ENCODE data around the gene SPAAR.

DNA sequence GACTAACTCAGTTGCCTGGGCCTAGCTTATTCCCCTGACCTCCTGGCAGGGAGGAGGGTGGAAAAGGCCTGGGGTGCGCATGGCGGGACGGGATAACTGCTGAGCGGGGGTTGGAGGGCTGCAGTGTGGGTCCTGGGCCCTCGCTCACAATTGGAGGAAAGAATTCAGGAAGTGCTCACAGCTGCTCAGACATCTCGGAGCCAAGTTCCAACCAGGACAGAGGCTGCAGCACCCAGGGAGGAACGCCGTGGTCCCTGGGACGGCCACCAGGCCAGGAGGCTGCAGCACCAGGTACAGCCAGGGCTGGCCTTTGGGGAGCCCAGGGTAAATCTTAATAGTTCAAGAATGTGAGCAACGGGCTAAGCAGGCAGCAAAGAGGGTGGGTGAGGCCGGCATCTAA, at the start of gene SPAAR:
- TF ChIP-seq, protein P1, sequence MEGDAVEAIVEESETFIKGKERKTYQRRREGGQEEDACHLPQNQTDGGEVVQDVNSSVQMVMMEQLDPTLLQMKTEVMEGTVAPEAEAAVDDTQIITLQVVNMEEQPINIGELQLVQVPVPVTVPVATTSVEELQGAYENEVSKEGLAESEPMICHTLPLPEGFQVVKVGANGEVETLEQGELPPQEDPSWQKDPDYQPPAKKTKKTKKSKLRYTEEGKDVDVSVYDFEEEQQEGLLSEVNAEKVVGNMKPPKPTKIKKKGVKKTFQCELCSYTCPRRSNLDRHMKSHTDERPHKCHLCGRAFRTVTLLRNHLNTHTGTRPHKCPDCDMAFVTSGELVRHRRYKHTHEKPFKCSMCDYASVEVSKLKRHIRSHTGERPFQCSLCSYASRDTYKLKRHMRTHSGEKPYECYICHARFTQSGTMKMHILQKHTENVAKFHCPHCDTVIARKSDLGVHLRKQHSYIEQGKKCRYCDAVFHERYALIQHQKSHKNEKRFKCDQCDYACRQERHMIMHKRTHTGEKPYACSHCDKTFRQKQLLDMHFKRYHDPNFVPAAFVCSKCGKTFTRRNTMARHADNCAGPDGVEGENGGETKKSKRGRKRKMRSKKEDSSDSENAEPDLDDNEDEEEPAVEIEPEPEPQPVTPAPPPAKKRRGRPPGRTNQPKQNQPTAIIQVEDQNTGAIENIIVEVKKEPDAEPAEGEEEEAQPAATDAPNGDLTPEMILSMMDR (IDR thresholded peaks at IDR 0.05) = no peak
- no peak for TF ChIP-seq EP300 (IDR thresholded peaks at IDR 0.05)
- TF ChIP-seq POLR2A (IDR thresholded peaks at IDR 0.05) = no peak
- TF ChIP-seq POLR2AphosphoS5 (IDR thresholded peaks at IDR 0.05) = no peak
